HepG2 (cell line): ENCODE measurements around the gene EPHA10. TPM values are rescaled to one million over a fixed set of nuclear protein-coding genes. Genes with fewer than 3 reads are reported as not detected.

Experiments used
- ATAC-seq: fragments of 200-7000 bp; cut with Tn5 transposase; 3 replicates; pipeline ENCODE4 v1.9.1; 2020; ENCODE audit warnings: mild to moderate bottlenecking, moderate library complexity
- BruUV-seq: library from RNA; stranded (reverse); fragments of 400-500 nt; replicated peaks from 2 replicates; lab custom pipeline; 2021; lab: Mats Ljungman, UMichigan
- CTCF ChIA-PET: fragments of 300-600 bp; formaldehyde crosslinking; extraction: SDS; loops from one replicate; lab custom pipeline; 2021; ENCODE audit warnings: low total read pairs, inconsistent platforms, low intra/inter-chr PET ratio; lab: Yijun Ruan, JAX
- POLR2A ChIA-PET: fragments of 350-600 bp; sonication (Branson Sonifier 250); formaldehyde crosslinking; loops from one replicate; lab custom pipeline; 2020; ENCODE audit warnings: antibody characterized with exemption, inconsistent platforms; lab: Yijun Ruan, JAX
- DNase-seq: peaks from one replicate; pipeline ENCODE4 v3.0.0-alpha.2; 2015; ENCODE audit warnings: low spot score
- FAIRE-seq: peaks from 3 replicates; lab custom pipeline; 2011; peaks lifted over from hg19 to GRCh38; lab: Jason Lieb, UNC
- H2AFZ ChIP-seq: one replicate; pipeline ENCODE4 v1.6.1; 2011; ENCODE audit warnings: low read length, inconsistent platforms
- H3K27ac ChIP-seq: fragments of 300-600 bp; 3 replicates; pipeline ENCODE4 v1.8.0; 2011; ENCODE audit warnings: mixed run types, mild to moderate bottlenecking, mixed read lengths, low read length, inconsistent platforms; ENCODE audit not compliant: insufficient read depth; ENCODE audit errors: extremely low read length
- H3K27me3 ChIP-seq, 2 experiments: fragments of 200-600 bp in 1 of 2; 2 replicates in 1 of 2; 3 replicates in 1 of 2; pipeline versions ENCODE4 v1.6.0 to v1.8.0; 2011; ENCODE audit warnings: low read length in 2 of 2, mild to moderate bottlenecking in 2 of 2, moderate library complexity in 2 of 2, inconsistent platforms in 1 of 2; ENCODE audit not compliant: insufficient read depth in 2 of 2, control insufficient read depth in 1 of 2
- H3K36me3 ChIP-seq, 2 experiments: fragments of 200-600 bp in 1 of 2; replicated peaks in 1 of 2; 2 replicates in 1 of 2; 3 replicates in 1 of 2; pipeline versions ENCODE4 v1.5.1 to v1.8.0; 2011; ENCODE audit warnings: low read length in 2 of 2, inconsistent platforms in 1 of 2; ENCODE audit not compliant: insufficient read depth in 2 of 2, control insufficient read depth in 1 of 2
- H3K4me1 ChIP-seq: 2 replicates; pipeline ENCODE4 v1.5.1; 2012; ENCODE audit warnings: low read length, inconsistent platforms; ENCODE audit not compliant: insufficient read depth
- H3K4me2 ChIP-seq: 2 replicates; pipeline ENCODE4 v1.6.0; 2011; ENCODE audit warnings: low read depth, low read length, inconsistent platforms
- H3K4me3 ChIP-seq, 3 experiments: fragments of 200-600 bp in 1 of 3; sonication (generic), shearing (Covaris generic) in 1 of 3; replicated peaks in 1 of 3; 2 replicates each; pipeline ENCODE4 v1.5.1; 2011 to 2016; ENCODE audit warnings: low read length in 3 of 3, inconsistent platforms in 2 of 3, low read depth in 2 of 3, mild to moderate bottlenecking in 2 of 3, control low read depth in 1 of 3, mixed read lengths in 1 of 3; ENCODE audit not compliant: insufficient read depth in 1 of 3
- H3K79me2 ChIP-seq: one replicate; pipeline ENCODE4 v1.6.1; 2011; ENCODE audit warnings: low read length, inconsistent platforms; ENCODE audit not compliant: insufficient read depth
- H3K9ac ChIP-seq: 2 replicates; pipeline ENCODE4 v1.6.0; 2011; ENCODE audit warnings: mild to moderate bottlenecking, low read depth, low read length, inconsistent platforms; ENCODE audit not compliant: insufficient read depth
- H3K9me3 ChIP-seq: 2 replicates; pipeline ENCODE4 v1.5.1; 2012; ENCODE audit warnings: mild to moderate bottlenecking, low read length
- H4K20me1 ChIP-seq: 2 replicates; pipeline ENCODE4 v1.6.0; 2011; ENCODE audit warnings: inconsistent platforms, mild to moderate bottlenecking, low read length, moderate library complexity; ENCODE audit not compliant: insufficient read depth
- ARNTL ChIP-seq: sonication (generic); formaldehyde crosslinking; IDR thresholded peaks from 2 replicates; pipeline ENCODE4 v1.4.0; 2020; ENCODE audit warnings: mild to moderate bottlenecking, missing genetic modification reagents
- CREB3 ChIP-seq: sonication (generic); formaldehyde crosslinking; IDR thresholded peaks from 2 replicates; pipeline ENCODE4 v1.5.0; 2020; ENCODE audit warnings: missing genetic modification reagents
- HES4 ChIP-seq: sonication (generic); formaldehyde crosslinking; IDR thresholded peaks from 2 replicates; pipeline ENCODE4 v1.9.0; 2021; ENCODE audit warnings: mild to moderate bottlenecking, missing genetic modification reagents, borderline replicate concordance
- HIC2 ChIP-seq: sonication (generic); formaldehyde crosslinking; IDR thresholded peaks from 2 replicates; pipeline ENCODE4 v1.9.0; 2022; ENCODE audit warnings: low read depth, missing genetic modification reagents
- HNRNPL ChIP-seq: fragments of 200-400 bp; formaldehyde crosslinking; IDR thresholded peaks from 2 replicates; pipeline ENCODE4 v1.6.1; 2017; ENCODE audit warnings: mild to moderate bottlenecking, low read depth, low read length
- JUND ChIP-seq: sonication (generic); formaldehyde crosslinking; IDR thresholded peaks from 2 replicates; pipeline ENCODE4 v1.8.0; 2022; ENCODE audit warnings: mild to moderate bottlenecking, missing genetic modification reagents
- KLF6 ChIP-seq: IDR thresholded peaks from 2 replicates; pipeline ENCODE4 v1.8.0; 2016; ENCODE audit warnings: missing biosample characterization, missing genetic modification reagents
- KMT2A ChIP-seq: sonication (generic); formaldehyde crosslinking; IDR thresholded peaks from 2 replicates; pipeline ENCODE4 v1.4.0; 2020; ENCODE audit warnings: missing genetic modification reagents
- MAF1 ChIP-seq: sonication (generic); formaldehyde crosslinking; IDR thresholded peaks from 2 replicates; pipeline ENCODE4 v1.5.0; 2020; ENCODE audit warnings: missing genetic modification reagents, borderline replicate concordance
- MAX ChIP-seq: IDR thresholded peaks from 2 replicates; pipeline ENCODE4 v1.6.1; 2012; ENCODE audit warnings: inconsistent platforms
- MXI1 ChIP-seq: IDR thresholded peaks from 3 replicates; pipeline ENCODE4 v1.6.1; 2012; ENCODE audit warnings: low read depth, low read length, inconsistent platforms, borderline replicate concordance
- RFX1 ChIP-seq: fragments of 450-650 bp; IDR thresholded peaks from 2 replicates; pipeline ENCODE4 v1.6.1; 2017
- SAP130 ChIP-seq: IDR thresholded peaks from 2 replicates; pipeline ENCODE4 v1.6.1; 2016; ENCODE audit warnings: low read depth
- ZKSCAN1 ChIP-seq: fragments of 150-350 bp; IDR thresholded peaks from 2 replicates; pipeline ENCODE4 v1.6.1; 2014; ENCODE audit warnings: low read length
- ZNF331 ChIP-seq: sonication (generic); formaldehyde crosslinking; IDR thresholded peaks from 2 replicates; pipeline ENCODE4 v1.4.0; 2020; ENCODE audit warnings: missing genetic modification reagents
- ZNF629 ChIP-seq: sonication (generic); formaldehyde crosslinking; conservative IDR thresholded peaks from 2 replicates; pipeline ENCODE4 v1.5.0; 2020; ENCODE audit warnings: missing genetic modification reagents
- WGBS: methylation state at CpG from one replicate; pipeline ENCODE4 v1.1.6; 2017; ENCODE audit warnings: low lambda C conversion rate; 5-methylcytosine and 5-hydroxymethylcytosine counted together
- in situ Hi-C: cut with HindIII; loops from 2 replicates; pipeline ENCODE4 v1.10.0; 2017; ENCODE audit warnings: low pct_unique_long_range_greater_than_20kb; ENCODE audit not compliant: extremely low pct_ligation_motif_present
- intact Hi-C: fragments of 100-400 bp; cut with micrococcal nuclease; formaldehyde crosslinking; loops from one replicate; pipeline ENCODE4 v1.10.0; 2022; ENCODE audit not compliant: unreplicated experiment
- polyA plus RNA-seq, 8 experiments: library from polyadenylated mRNA; depleted of rRNA in 3 of 8; stranded (reverse) in 7 of 8; unstranded in 1 of 8; fragments of >200 nt; fragmentation: Illumina TruSeq in 4 of 8; extraction: Trizol in 4 of 8; gene quantifications; 2 replicates each; pipeline versions ENCODE4 v1.2.1 to v1.2.3, GENCODE V29; 2011 to 2016; ENCODE audit warnings: low read depth in 4 of 8, missing spikeins in 1 of 8, mixed read lengths in 1 of 8; ENCODE audit not compliant: insufficient read depth in 1 of 8
- total RNA-seq, 5 experiments: library from RNA; depleted of rRNA; stranded (reverse); fragments of >200 nt; fragmentation: Illumina TruSeq; extraction: Trizol; gene quantifications; 2 replicates each; pipeline ENCODE4 v1.2.3, GENCODE V29; 2016; ENCODE audit warnings: low read depth in 1 of 5

Gene EPHA10
- total and polyA plus RNA-seq, 2 of the 13 experiments (the other 11 are each of a cell fraction or from before 2014, with no cell fraction given) = 0.11 to 0.58 TPM

- Histone ChIP-seq H3K9me3 (no peaks in the 10 kb centered on the region), H3K4me1 (peaks cover 22% of the 10 kb centered on the region), H3K27ac (no peak overlapping the region), H3K36me3 (peaks cover 0 to 7% of the 10 kb centered on the region in 2 experiments; a peak in 2 of 5 replicates), H3K79me2 (no peaks in the 10 kb centered on the region), H3K9ac (no peak overlapping the region), H2AFZ (no peak overlapping the region), H3K27me3 (peaks cover 2 to 3% of the 10 kb centered on the region in 2 experiments; a peak in 2 of 5 replicates), H4K20me1 (no peaks in the 10 kb centered on the region), H3K4me3 (no peak overlapping the region), H3K4me2 (no peak overlapping the region)
- WGBS = 40% methylated on average over 6 of the region's 8 CpGs
- no TSS peak for BruUV-seq
- FAIRE-seq (no peak), ATAC-seq (no peak), DNase-seq (no peak)
- intact Hi-C loops = no loop called here
- no peak for TF ChIP-seq MXI1
- no peak for TF ChIP-seq HIC2 (CRISPR knock-in tag)
- no peak for TF ChIP-seq JUND
- TF ChIP-seq HNRNPL = no peak
- TF ChIP-seq CREB3 = no peak
- no peak for TF ChIP-seq MAF1 (CRISPR knock-in tag)
- TF ChIP-seq SAP130 (CRISPR knock-in tag) = no peak
- no peak for TF ChIP-seq KMT2A (CRISPR knock-in tag)
- TF ChIP-seq ARNTL (CRISPR knock-in tag) = no peak
- TF ChIP-seq ZKSCAN1 = no peak
- TF ChIP-seq HES4 (CRISPR knock-in tag) = no peak
- TF ChIP-seq MAX = no peak
- no peak for TF ChIP-seq ZNF331 (CRISPR knock-in tag)
- no peak for TF ChIP-seq RFX1
- no peak for TF ChIP-seq ZNF629 (CRISPR knock-in tag)
- TF ChIP-seq KLF6 (CRISPR knock-in tag) = no peak
- CTCF ChIA-PET = no interaction called here
- in situ Hi-C loops = no loop called here
- POLR2A ChIA-PET = no interaction called here
These were observed 50.7 kb downstream of the EPHA10 start for GRCh38 chr1:37714226-37714625.
